Panc1 (cell line): ENCODE results near the gene FGD5. TPM values are rescaled to one million over a fixed set of nuclear protein-coding genes. Genes with fewer than 3 reads are reported as not detected.

Experiments
- ATAC-seq: fragments of 200-7000 bp; cut with Tn5 transposase; 2 replicates; pipeline ENCODE4 v1.9.1; 2020; ENCODE audit warnings: mild to moderate bottlenecking, moderate library complexity
- BruUV-seq: library from RNA; stranded (reverse); fragments of 400-500 nt; replicated peaks from 2 replicates; lab custom pipeline; 2021; lab: Mats Ljungman, UMichigan
- CTCF ChIA-PET: fragments of 300-600 bp; sonication (Branson Sonifier 250); formaldehyde crosslinking; loops from one replicate; lab custom pipeline; 2022; ENCODE audit warnings: antibody characterized with exemption; lab: Charles Lee
- POLR2A ChIA-PET: fragments of 300-600 bp; sonication (Branson Sonifier 250); formaldehyde crosslinking; loops from one replicate; lab custom pipeline; 2022; ENCODE audit warnings: antibody characterized with exemption; lab: Charles Lee
- DNase-seq: peaks from one replicate; pipeline ENCODE4 v3.0.0-alpha.2; 2010; ENCODE audit warnings: low read depth, low spot score
- H3K27ac ChIP-seq: 2 replicates; pipeline ENCODE4 v1.5.1; 2011; ENCODE audit warnings: mild to moderate bottlenecking, low read length, inconsistent platforms
- H3K27me3 ChIP-seq: fragments of 200-500 bp; sonication (Bioruptor generic); 2 replicates; pipeline ENCODE4 v1.6.0; 2014; ENCODE audit warnings: low read length, inconsistent platforms; ENCODE audit not compliant: control insufficient read depth, insufficient read depth
- H3K36me3 ChIP-seq: fragments of 200-500 bp; sonication (Bioruptor generic); 2 replicates; pipeline ENCODE4 v1.5.1; 2014; ENCODE audit warnings: inconsistent platforms, mild to moderate bottlenecking, low read length, moderate library complexity; ENCODE audit not compliant: control insufficient read depth, insufficient read depth
- H3K4me1 ChIP-seq: 2 replicates; pipeline ENCODE4 v1.5.1; 2011; ENCODE audit warnings: inconsistent platforms, mild to moderate bottlenecking, low read length, moderate library complexity; ENCODE audit not compliant: control insufficient read depth, insufficient read depth
- H3K4me3 ChIP-seq, 2 experiments: 2 replicates each; pipeline ENCODE4 v1.5.1; 2011 to 2012; ENCODE audit warnings: low read depth in 2 of 2, low read length in 2 of 2, mild to moderate bottlenecking in 2 of 2, inconsistent platforms in 1 of 2, moderate library complexity in 1 of 2
- H3K9me3 ChIP-seq: fragments of 200-500 bp; sonication (Bioruptor generic); 2 replicates; pipeline ENCODE4 v1.5.1; 2014; ENCODE audit warnings: low read depth, mild to moderate bottlenecking, inconsistent platforms, low read length, moderate library complexity; ENCODE audit not compliant: control insufficient read depth, insufficient read depth
- POLR2AphosphoS5 ChIP-seq: IDR thresholded peaks from 2 replicates; pipeline ENCODE4 v1.6.1; 2012; ENCODE audit warnings: mild to moderate bottlenecking, low read depth, low read length, moderate library complexity
- SIN3A ChIP-seq: IDR thresholded peaks from 2 replicates; pipeline ENCODE4 v1.6.1; 2012; ENCODE audit warnings: low read depth, mild to moderate bottlenecking, low read length, moderate library complexity, borderline replicate concordance; ENCODE audit not compliant: insufficient read depth
- TCF7L2 ChIP-seq: IDR thresholded peaks from 2 replicates; pipeline ENCODE4 v1.6.1; 2011; ENCODE audit warnings: mild to moderate bottlenecking, low read depth, low read length, inconsistent platforms
- in situ Hi-C: cut with HindIII; loops from 2 replicates; pipeline ENCODE4 v1.10.0; 2016; ENCODE audit warnings: low sequenced_read_pairs, low pct_unique_long_range_greater_than_20kb
- intact Hi-C: fragments of 100-400 bp; cut with micrococcal nuclease; formaldehyde crosslinking; loops from one replicate; pipeline ENCODE4 v1.10.0; 2022; ENCODE audit not compliant: unreplicated experiment
- total RNA-seq: library from RNA; stranded (reverse); gene quantifications from one replicate; pipeline ENCODE4 v1.2.1, GENCODE V29; 2021; ENCODE audit not compliant: unreplicated experiment
- TF ChIP-seq, protein P1 (sequence below): fragments of 450-650 bp; IDR thresholded peaks from 2 replicates; pipeline ENCODE4 v1.5.1; 2017; ENCODE audit warnings: mild to moderate bottlenecking
- TF ChIP-seq, protein P2 (sequence below), 2 experiments: IDR thresholded peaks; 2 replicates each; pipeline ENCODE4 v1.6.1; 2011 to 2012; ENCODE audit warnings: low read depth in 2 of 2, control low read depth in 1 of 2, low read length in 1 of 2, mild to moderate bottlenecking in 1 of 2, moderate library complexity in 1 of 2; ENCODE audit not compliant: insufficient read depth in 1 of 2

The FGD5 gene
- total RNA-seq, 1 experiment from 2014 or later = 0.77 TPM

DNA sequence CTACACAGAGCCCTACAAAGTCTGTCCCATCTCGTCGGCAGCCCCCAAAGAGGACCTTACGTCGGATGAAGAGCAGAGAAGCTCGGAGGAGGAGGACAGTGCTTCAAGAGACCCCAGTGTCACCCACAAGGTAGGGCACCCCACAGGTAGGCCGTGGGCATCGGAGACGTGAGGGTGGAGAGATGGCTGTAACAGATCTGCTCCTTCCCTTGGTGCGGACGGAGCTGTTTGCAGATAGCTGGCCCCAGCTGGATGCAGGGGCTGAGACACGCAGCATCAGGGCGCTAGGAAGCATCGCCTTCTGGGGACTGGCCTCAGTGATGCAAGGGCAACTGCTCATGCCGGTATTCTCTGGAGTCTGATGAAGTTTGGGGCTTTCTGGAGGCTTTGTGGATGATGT, 45.4 kb downstream of the FGD5 start:
- ChIA-PET CTCF (no interaction called here), POLR2A (no interaction called here)
- no peak for DNase-seq
- Histone ChIP-seq H3K9me3 (no peaks in the 10 kb centered on the region), H3K4me3 (no peak overlapping the region), H3K27me3 (no peaks in the 10 kb centered on the region), H3K27ac (no peak overlapping the region), H3K4me1 (no peaks in the 10 kb centered on the region), H3K36me3 (no peaks in the 10 kb centered on the region)
- no TSS peak for BruUV-seq
- no peak for ATAC-seq
- TF ChIP-seq SIN3A (no peak), TCF7L2 (no peak), POLR2AphosphoS5 (no peak)
- TF ChIP-seq, protein P1, sequence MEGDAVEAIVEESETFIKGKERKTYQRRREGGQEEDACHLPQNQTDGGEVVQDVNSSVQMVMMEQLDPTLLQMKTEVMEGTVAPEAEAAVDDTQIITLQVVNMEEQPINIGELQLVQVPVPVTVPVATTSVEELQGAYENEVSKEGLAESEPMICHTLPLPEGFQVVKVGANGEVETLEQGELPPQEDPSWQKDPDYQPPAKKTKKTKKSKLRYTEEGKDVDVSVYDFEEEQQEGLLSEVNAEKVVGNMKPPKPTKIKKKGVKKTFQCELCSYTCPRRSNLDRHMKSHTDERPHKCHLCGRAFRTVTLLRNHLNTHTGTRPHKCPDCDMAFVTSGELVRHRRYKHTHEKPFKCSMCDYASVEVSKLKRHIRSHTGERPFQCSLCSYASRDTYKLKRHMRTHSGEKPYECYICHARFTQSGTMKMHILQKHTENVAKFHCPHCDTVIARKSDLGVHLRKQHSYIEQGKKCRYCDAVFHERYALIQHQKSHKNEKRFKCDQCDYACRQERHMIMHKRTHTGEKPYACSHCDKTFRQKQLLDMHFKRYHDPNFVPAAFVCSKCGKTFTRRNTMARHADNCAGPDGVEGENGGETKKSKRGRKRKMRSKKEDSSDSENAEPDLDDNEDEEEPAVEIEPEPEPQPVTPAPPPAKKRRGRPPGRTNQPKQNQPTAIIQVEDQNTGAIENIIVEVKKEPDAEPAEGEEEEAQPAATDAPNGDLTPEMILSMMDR = no peak
- TF ChIP-seq, protein P2, sequence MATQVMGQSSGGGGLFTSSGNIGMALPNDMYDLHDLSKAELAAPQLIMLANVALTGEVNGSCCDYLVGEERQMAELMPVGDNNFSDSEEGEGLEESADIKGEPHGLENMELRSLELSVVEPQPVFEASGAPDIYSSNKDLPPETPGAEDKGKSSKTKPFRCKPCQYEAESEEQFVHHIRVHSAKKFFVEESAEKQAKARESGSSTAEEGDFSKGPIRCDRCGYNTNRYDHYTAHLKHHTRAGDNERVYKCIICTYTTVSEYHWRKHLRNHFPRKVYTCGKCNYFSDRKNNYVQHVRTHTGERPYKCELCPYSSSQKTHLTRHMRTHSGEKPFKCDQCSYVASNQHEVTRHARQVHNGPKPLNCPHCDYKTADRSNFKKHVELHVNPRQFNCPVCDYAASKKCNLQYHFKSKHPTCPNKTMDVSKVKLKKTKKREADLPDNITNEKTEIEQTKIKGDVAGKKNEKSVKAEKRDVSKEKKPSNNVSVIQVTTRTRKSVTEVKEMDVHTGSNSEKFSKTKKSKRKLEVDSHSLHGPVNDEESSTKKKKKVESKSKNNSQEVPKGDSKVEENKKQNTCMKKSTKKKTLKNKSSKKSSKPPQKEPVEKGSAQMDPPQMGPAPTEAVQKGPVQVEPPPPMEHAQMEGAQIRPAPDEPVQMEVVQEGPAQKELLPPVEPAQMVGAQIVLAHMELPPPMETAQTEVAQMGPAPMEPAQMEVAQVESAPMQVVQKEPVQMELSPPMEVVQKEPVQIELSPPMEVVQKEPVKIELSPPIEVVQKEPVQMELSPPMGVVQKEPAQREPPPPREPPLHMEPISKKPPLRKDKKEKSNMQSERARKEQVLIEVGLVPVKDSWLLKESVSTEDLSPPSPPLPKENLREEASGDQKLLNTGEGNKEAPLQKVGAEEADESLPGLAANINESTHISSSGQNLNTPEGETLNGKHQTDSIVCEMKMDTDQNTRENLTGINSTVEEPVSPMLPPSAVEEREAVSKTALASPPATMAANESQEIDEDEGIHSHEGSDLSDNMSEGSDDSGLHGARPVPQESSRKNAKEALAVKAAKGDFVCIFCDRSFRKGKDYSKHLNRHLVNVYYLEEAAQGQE (IDR thresholded peaks at IDR 0.05; ENCODE audit: insufficient read depth in 1 of 2, low read depth in 2 of 2, low read length in 1 of 2) = no peak
- in situ Hi-C loops = no loop called here
- intact Hi-C loops = no loop called here

DNA sequence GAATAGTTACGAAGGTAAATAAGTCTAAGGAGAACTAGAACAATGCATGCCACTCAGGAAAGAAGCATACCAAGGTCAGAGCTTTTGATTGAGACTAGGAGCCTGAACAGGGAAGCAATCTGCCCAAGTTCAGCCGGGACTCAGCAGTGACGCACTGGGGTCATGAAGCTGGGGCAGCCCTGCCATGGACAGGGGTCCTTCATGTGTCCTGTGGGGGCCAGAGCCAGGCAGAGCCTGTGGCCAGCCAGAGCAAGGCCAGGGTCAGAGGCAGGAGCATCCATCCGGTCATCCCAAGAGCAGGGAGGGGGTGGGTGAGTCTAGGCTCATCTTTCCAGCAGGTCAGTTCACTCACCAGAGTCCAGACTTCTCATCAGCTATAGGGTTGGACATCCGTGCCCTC, 47.9 kb downstream of the FGD5 start:
- ATAC-seq (no peak), DNase-seq (no peak)
- no peaks in the 10 kb centered on the region for H3K36me3 ChIP-seq
- ChIA-PET CTCF (no interaction called here), POLR2A (no interaction called here)
- no peak overlapping the region for H3K27ac ChIP-seq
- H3K4me3 ChIP-seq = no peak overlapping the region
- in situ Hi-C loops = no loop called here
- intact Hi-C loops = no loop called here
- BruUV-seq = no TSS peak
- no peaks in the 10 kb centered on the region for H3K27me3 ChIP-seq
- H3K4me1 ChIP-seq = no peaks in the 10 kb centered on the region
- no peak for TF ChIP-seq TCF7L2
- TF ChIP-seq SIN3A = no peak
- TF ChIP-seq, protein P2 (IDR thresholded peaks at IDR 0.05; ENCODE audit: insufficient read depth in 1 of 2, low read depth in 2 of 2, low read length in 1 of 2) = no peak
- TF ChIP-seq POLR2AphosphoS5 = no peak
- TF ChIP-seq, protein P1 = no peak
- H3K9me3 ChIP-seq = no peaks in the 10 kb centered on the region
